ENCODE results near the gene HBA1. TPM values are rescaled to one million over a fixed set of nuclear protein-coding genes. Genes with fewer than 3 reads are reported as not detected.

Gene HBA1
- total and polyA plus RNA-seq, 2 of the 8 experiments (the other 6 are each of a cell fraction or from before 2014, with no cell fraction given): 2.3 TPM

- TF ChIP-seq CHD7 (IDR thresholded peaks at IDR 0.05; ENCODE audit: insufficient replicate concordance, low read length) (no peak), POLR2AphosphoS5 (IDR thresholded peaks at IDR 0.05; ENCODE audit: low read depth, low read length) (no peak; the same call in 1 of the 2 replicates), RXRA (IDR thresholded peaks at IDR 0.05; ENCODE audit: insufficient read depth, low read depth, low read length) (no peak), BACH1 (IDR thresholded peaks at IDR 0.05; ENCODE audit: low read length) (peak; percentile 33; the same call in 1 of the 2 replicates), CBX8 (IDR thresholded peaks at IDR 0.05; ENCODE audit: borderline replicate concordance, low read depth, low read length) (no peak), SIN3A (conservative IDR thresholded peaks at IDR 0.05 in 1 of 2, IDR thresholded peaks at IDR 0.05 in 1 of 2; ENCODE audit: low read depth in 1 of 2, low read length in 2 of 2) (no peak), CBX5 (IDR thresholded peaks at IDR 0.05; ENCODE audit: low read depth, low read length) (no peak), USF2 (IDR thresholded peaks at IDR 0.05; ENCODE audit: low read length) (no peak; the same call in 1 of the 2 replicates)
Observed at GRCh38 chr16:180681-181564, 4.4 kb downstream of the HBA1 start (continued).
